GM12878 (cell line): ENCODE results near the gene POU2F3. TPM values are rescaled to one million over a fixed set of nuclear protein-coding genes. Genes with fewer than 3 reads are reported as not detected.

ENCODE experiments used
- BCL11A ChIP-seq: IDR thresholded peaks from 2 replicates; pipeline ENCODE4 v1.6.1; 2011; ENCODE audit warnings: low read depth, low read length
- BHLHE40 ChIP-seq, 2 experiments: fragments of 450-650 bp in 1 of 2; IDR thresholded peaks; 2 replicates each; pipeline ENCODE4 v1.6.1; 2011 to 2017; ENCODE audit warnings: low read depth in 2 of 2, borderline replicate concordance in 1 of 2, improper control_type of control experiment in 1 of 2, low read length in 1 of 2, mild to moderate bottlenecking in 1 of 2
- CBFB ChIP-seq: IDR thresholded peaks from 2 replicates; pipeline ENCODE4 v1.6.1; 2016; ENCODE audit warnings: antibody characterized with exemption, low read depth
- CUX1 ChIP-seq: IDR thresholded peaks from 2 replicates; pipeline ENCODE4 v1.6.1; 2012; ENCODE audit warnings: improper control_type of control experiment, low read depth, low read length; ENCODE audit not compliant: insufficient replicate concordance
- EZH2 ChIP-seq: IDR thresholded peaks from 2 replicates; pipeline ENCODE4 v1.6.1; 2012; ENCODE audit warnings: low read depth, mild to moderate bottlenecking, control low read depth, inconsistent platforms, low read length, borderline replicate concordance; ENCODE audit not compliant: control insufficient read depth
- GATAD2B ChIP-seq: fragments of 450-650 bp; conservative IDR thresholded peaks from 2 replicates; pipeline ENCODE4 v1.6.1; 2017; ENCODE audit warnings: low read depth, mild to moderate bottlenecking, moderate library complexity
- HCFC1 ChIP-seq: fragments of 150-350 bp; IDR thresholded peaks from 2 replicates; pipeline ENCODE4 v1.6.1; 2014; ENCODE audit warnings: low read length
- HDGF ChIP-seq: fragments of 450-650 bp; IDR thresholded peaks from 2 replicates; pipeline ENCODE4 v1.6.1; 2016; ENCODE audit warnings: antibody characterized with exemption
- MEF2A ChIP-seq: IDR thresholded peaks from 2 replicates; pipeline ENCODE4 v1.6.1; 2011; ENCODE audit warnings: low read depth, mild to moderate bottlenecking, low read length, moderate library complexity; ENCODE audit not compliant: insufficient read depth
- MEF2B ChIP-seq: fragments of 450-650 bp; IDR thresholded peaks from 2 replicates; pipeline ENCODE4 v1.6.1; 2018; ENCODE audit warnings: mild to moderate bottlenecking, moderate library complexity; ENCODE audit not compliant: partially characterized antibody, poor library complexity, severe bottlenecking
- NR2F1 ChIP-seq: fragments of 450-650 bp; conservative IDR thresholded peaks from 2 replicates; pipeline ENCODE4 v1.6.1; 2017; ENCODE audit warnings: mild to moderate bottlenecking
- PML ChIP-seq: IDR thresholded peaks from 2 replicates; pipeline ENCODE4 v1.6.1; 2012; ENCODE audit warnings: low read length, inconsistent platforms
- RAD51 ChIP-seq: fragments of 450-650 bp; IDR thresholded peaks from 2 replicates; pipeline ENCODE4 v1.6.1; 2016; ENCODE audit warnings: moderate library complexity, mild to moderate bottlenecking, inconsistent platforms
- RCOR1 ChIP-seq: conservative IDR thresholded peaks from 2 replicates; pipeline ENCODE4 v1.6.1; 2012; ENCODE audit warnings: low read depth, low read length, improper control_type of control experiment
- RELB ChIP-seq: fragments of 450-650 bp; IDR thresholded peaks from 2 replicates; pipeline ENCODE4 v1.6.1; 2017; ENCODE audit warnings: low read depth, mild to moderate bottlenecking, moderate library complexity
- RUNX3 ChIP-seq: IDR thresholded peaks from 2 replicates; pipeline ENCODE4 v1.6.1; 2012; ENCODE audit warnings: low read length, inconsistent platforms
- SMAD1 ChIP-seq: fragments of 450-650 bp; IDR thresholded peaks from 2 replicates; pipeline ENCODE4 v1.6.1; 2018; ENCODE audit warnings: mild to moderate bottlenecking, low read depth; ENCODE audit not compliant: partially characterized antibody
- SPI1 ChIP-seq: IDR thresholded peaks from 2 replicates; pipeline ENCODE4 v1.6.1; 2011; ENCODE audit warnings: low read depth, mild to moderate bottlenecking, low read length, moderate library complexity, borderline replicate concordance; ENCODE audit not compliant: insufficient read depth
- SREBF2 ChIP-seq: IDR thresholded peaks from 2 replicates; pipeline ENCODE4 v1.6.1; 2012; ENCODE audit warnings: mild to moderate bottlenecking, low read length
- SRF ChIP-seq, 2 experiments: IDR thresholded peaks; 2 replicates each; pipeline ENCODE4 v1.6.1; 2011; ENCODE audit warnings: low read depth in 2 of 2, low read length in 2 of 2, mild to moderate bottlenecking in 1 of 2, moderate library complexity in 1 of 2
- SUZ12 ChIP-seq: fragments of 200-600 bp; sonication (generic); IDR thresholded peaks from one replicate; pipeline ENCODE4 v1.6.1; 2018; ENCODE audit warnings: antibody characterized with exemption, mild to moderate bottlenecking; ENCODE audit not compliant: unreplicated experiment
- TCF12 ChIP-seq: IDR thresholded peaks from 2 replicates; pipeline ENCODE4 v1.6.1; 2011; ENCODE audit warnings: low read depth, mild to moderate bottlenecking, low read length
- USF2 ChIP-seq: IDR thresholded peaks from 2 replicates; pipeline ENCODE4 v1.6.1; 2011; ENCODE audit warnings: low read depth, low read length, improper control_type of control experiment, borderline replicate concordance
- ZNF384 ChIP-seq: IDR thresholded peaks from 2 replicates; pipeline ENCODE4 v1.6.1; 2012; ENCODE audit warnings: low read depth, mild to moderate bottlenecking, low read length, improper control_type of control experiment, borderline replicate concordance
- polyA plus RNA-seq, 11 experiments: library from polyadenylated mRNA; depleted of rRNA in 4 of 11; unstranded in 6 of 11; stranded (reverse) in 5 of 11; fragments of >200 nt; fragmentation: Nextera tagmentation in 4 of 11; fragmentation: Illumina TruSeq in 1 of 11; extraction: Ambion mirVana in 4 of 11; extraction: Trizol in 1 of 11; gene quantifications; 1 replicate in 1 of 11; 2 replicates in 10 of 11; pipeline versions ENCODE4 v1.2.1 to v1.2.3, GENCODE V29; 2011 to 2016; ENCODE audit warnings: inconsistent platforms in 2 of 11, missing spikeins in 2 of 11, low read depth in 1 of 11
- total RNA-seq, 4 experiments: library from RNA; depleted of rRNA in 3 of 4; stranded (reverse); fragments of >200 nt in 3 of 4; fragmentation: Illumina TruSeq in 1 of 4; extraction: Trizol in 1 of 4; gene quantifications; 2 replicates each; pipeline versions ENCODE4 v1.2.1 to v1.2.3, GENCODE V29; 2013 to 2021

POU2F3 gene
- total and polyA plus RNA-seq, 10 of the 15 experiments (the other 5 are each of a cell fraction or from before 2014, with no cell fraction given): 0.09 to 4.4 (median 0.33) TPM

- TF ChIP-seq CUX1: peak; percentile 40
- TF ChIP-seq EZH2: no peak
- TF ChIP-seq SRF (IDR thresholded peaks at IDR 0.05; ENCODE audit: low read depth in 2 of 2, low read length in 2 of 2): no peak
- peak; percentile 98 for TF ChIP-seq MEF2B
- TF ChIP-seq SREBF2: no peak
- no peak for TF ChIP-seq SPI1
- no peak for TF ChIP-seq USF2
- TF ChIP-seq SMAD1: peak; percentile 24
- TF ChIP-seq RCOR1: no peak
- TF ChIP-seq TCF12: 0 out of 2 replicates have a peak, but pooled peaks have one; percentile 40
- TF ChIP-seq BHLHE40 (IDR thresholded peaks at IDR 0.05; ENCODE audit: borderline replicate concordance in 1 of 2, low read depth in 2 of 2, low read length in 1 of 2): peak; percentile 49; a peak in 2 of 4 replicates
- 0 out of 2 replicates have a peak, but pooled peaks have one; percentile 52 for TF ChIP-seq PML
- TF ChIP-seq BCL11A: peak; percentile 91
- no peak for TF ChIP-seq CBFB
- TF ChIP-seq MEF2A: peak; percentile 96
- peak; percentile 93 for TF ChIP-seq RUNX3
- TF ChIP-seq SUZ12: no peak
- peak; percentile 97 for TF ChIP-seq RELB
- peak; percentile 7; the same call in 1 of the 2 replicates for TF ChIP-seq ZNF384
- peak; percentile 76 for TF ChIP-seq NR2F1
- TF ChIP-seq HCFC1: no peak
- 0 out of 2 replicates have a peak, but pooled peaks have one; percentile 26 for TF ChIP-seq RAD51
- TF ChIP-seq HDGF: no peak
- peak; percentile 73 for TF ChIP-seq GATAD2B
Observed at GRCh38 chr11:120248551-120249278, 8.8 kb downstream of the POU2F3 start (continued).
